Measurements from ENCODE around the gene DNPH1. TPM values are rescaled to one million over a fixed set of nuclear protein-coding genes. Genes with fewer than 3 reads are reported as not detected.

The DNPH1 gene
- total and polyA plus RNA-seq, 4 donors = 32.0 to 135 (median 84.5) TPM

DNA sequence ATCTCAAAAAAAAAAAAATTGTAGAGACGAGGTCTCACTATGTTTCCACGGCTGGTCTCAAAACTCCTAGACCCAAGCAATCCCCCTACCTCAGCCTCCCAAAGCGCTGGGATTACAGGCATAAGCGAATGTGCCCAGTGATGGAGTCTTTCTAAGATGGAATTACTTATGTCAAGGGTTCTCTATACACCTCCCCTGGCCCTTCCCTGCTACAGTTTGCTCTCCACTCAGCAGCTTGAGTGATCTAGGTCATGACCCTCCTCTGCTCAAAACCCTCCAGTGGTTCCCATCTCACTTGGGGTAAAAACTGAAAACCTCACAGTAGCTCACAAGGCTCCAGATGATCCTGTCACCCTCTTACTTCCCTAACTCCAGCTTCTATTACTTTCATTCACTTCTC, 1.8 kb upstream of the DNPH1 start:
- peaks cover 0 to 9% (median 0%) of the 10 kb centered on the region in 5 donors for H3K4me1 ChIP-seq (ENCODE audit: control insufficient read depth in 5 of 5, insufficient read depth in 5 of 5, low read length in 5 of 5)
- peaks cover 0 to 2% (median 0%) of the 10 kb centered on the region in 4 donors for H3K9me3 ChIP-seq (ENCODE audit: control insufficient read depth in 4 of 4, insufficient read depth in 3 of 4, low read length in 3 of 4)
- ATAC-seq (ENCODE audit: insufficient read depth, low FRiP score) (no peak), DNase-seq (no peak)
- H3K36me3 ChIP-seq (ENCODE audit: control insufficient read depth in 4 of 4, insufficient read depth in 4 of 4, low read length in 4 of 4) = no peaks in the 10 kb centered on the region
- peaks cover 0 to 5% (median 3%) of the 10 kb centered on the region in 3 donors for H3K27me3 ChIP-seq (ENCODE audit: control insufficient read depth in 3 of 3, insufficient read depth in 3 of 3, low read length in 2 of 3)
- 88 to 94% methylated on average over 4 of the region's 4 CpGs for WGBS, 2 donors
- no peak overlapping the region for H3K9ac ChIP-seq (ENCODE audit: insufficient read depth in 1 of 2, low read length in 2 of 2)
- TF ChIP-seq CTCF (IDR thresholded peaks at IDR 0.05; ENCODE audit: control extremely low read depth, extremely low read depth) = no peak
- no peak overlapping the region for H3K27ac ChIP-seq (ENCODE audit: low read depth in 1 of 2, low read length in 1 of 2)
- no peak overlapping the region for H3K4me3 ChIP-seq

DNA sequence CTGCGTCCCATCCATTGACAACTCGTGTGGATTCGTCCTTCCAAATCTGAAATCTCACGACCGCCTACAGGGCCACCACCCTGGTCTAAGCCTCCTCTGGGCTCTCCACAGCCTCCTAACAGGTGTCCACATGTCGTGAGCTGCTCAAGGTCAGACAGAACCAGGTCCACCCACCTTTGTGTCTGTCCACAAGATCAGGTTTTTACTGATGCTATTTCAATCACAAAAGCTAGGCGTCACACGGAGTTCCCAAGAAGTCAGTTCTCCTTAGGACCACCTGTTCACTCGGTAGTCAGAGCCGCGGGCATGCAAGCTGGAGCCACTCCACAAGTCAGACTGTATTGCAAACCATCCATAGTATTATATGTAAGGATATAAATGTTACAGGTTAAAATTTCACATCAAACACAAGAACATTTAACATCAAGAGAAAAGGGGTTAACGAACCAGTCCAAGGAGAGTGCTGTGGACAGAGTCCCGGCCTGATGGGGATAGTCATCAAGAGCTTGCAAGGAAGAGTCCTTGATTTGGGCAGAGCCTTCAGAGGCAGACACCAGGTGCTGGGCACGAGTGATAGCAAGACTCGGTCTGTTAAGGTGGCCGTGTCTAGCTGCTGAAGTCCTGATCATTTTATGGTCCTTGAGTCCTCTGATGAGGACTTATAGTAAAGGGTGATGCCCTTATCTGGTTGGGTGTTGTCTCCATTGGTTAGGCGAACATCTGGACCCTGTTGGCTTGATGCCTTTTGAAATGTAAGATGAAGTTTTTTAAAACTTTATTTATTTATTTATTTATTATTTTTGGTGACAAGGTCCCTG, 731 bp upstream of the DNPH1 start:
- Histone ChIP-seq H3K4me3 (no peak overlapping the region), H3K4me1 (ENCODE audit: control insufficient read depth in 5 of 5, insufficient read depth in 5 of 5, low read length in 5 of 5) (peaks cover 0 to 9% (median 0%) of the 10 kb centered on the region in 5 donors), H3K36me3 (ENCODE audit: control insufficient read depth in 4 of 4, insufficient read depth in 4 of 4, low read length in 4 of 4) (no peaks in the 10 kb centered on the region), H3K27me3 (ENCODE audit: control insufficient read depth in 3 of 3, insufficient read depth in 3 of 3, low read length in 2 of 3) (peaks cover 0 to 3% (median 0%) of the 10 kb centered on the region in 3 donors), H3K9ac (ENCODE audit: insufficient read depth in 1 of 2, low read length in 2 of 2) (no peak overlapping the region), H3K27ac (ENCODE audit: low read depth in 1 of 2, low read length in 1 of 2) (no peak overlapping the region), H3K9me3 (ENCODE audit: control insufficient read depth in 4 of 4, insufficient read depth in 3 of 4, low read length in 3 of 4) (peaks cover 0 to 2% (median 0%) of the 10 kb centered on the region in 4 donors)
- DNase-seq (no peak), ATAC-seq (ENCODE audit: insufficient read depth, low FRiP score) (no peak)
- 80% methylated on average over 17 of the region's 17 CpGs for WGBS, 2 donors
- no peak for TF ChIP-seq CTCF (IDR thresholded peaks at IDR 0.05; ENCODE audit: control extremely low read depth, extremely low read depth)

DNA sequence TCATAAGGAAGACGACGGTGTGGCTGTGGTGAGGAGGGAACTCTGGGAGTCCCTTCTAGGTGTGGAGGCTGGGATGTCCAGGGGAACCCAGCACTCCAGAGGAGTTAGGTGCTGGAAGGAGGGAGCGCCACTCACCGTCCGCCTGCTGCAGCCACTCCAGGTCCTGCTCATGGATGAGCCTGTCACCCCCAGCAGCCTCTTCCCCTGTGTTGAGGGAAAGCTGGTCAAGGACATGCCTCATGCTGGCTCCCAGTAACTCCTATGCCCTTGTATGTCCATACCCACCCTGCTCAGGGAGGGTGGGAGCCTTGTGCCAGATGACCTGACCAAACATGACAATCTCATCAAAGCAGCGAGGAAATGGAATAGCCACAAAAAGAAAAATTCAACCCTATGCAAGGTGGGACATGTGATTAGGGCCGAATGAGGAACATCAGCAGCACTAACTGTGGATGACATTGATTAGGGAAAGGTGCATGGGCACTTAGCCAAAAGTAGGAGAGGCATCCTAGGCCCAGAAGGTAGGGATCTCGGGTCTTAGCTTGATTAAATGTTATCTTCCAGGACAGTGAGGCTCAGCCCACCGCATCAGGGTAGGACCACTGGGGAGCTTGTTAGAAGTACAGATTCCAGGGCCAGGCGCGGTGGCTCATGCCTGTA, 3.0 kb downstream of the DNPH1 start:
- no peaks in the 10 kb centered on the region for H3K9me3 ChIP-seq (ENCODE audit: control insufficient read depth in 4 of 4, insufficient read depth in 3 of 4, low read length in 3 of 4)
- no peak for ATAC-seq (ENCODE audit: insufficient read depth, low FRiP score)
- H3K27ac ChIP-seq (ENCODE audit: low read depth in 1 of 2, low read length in 1 of 2) = no peak overlapping the region
- no peak overlapping the region for H3K4me3 ChIP-seq
- H3K4me1 ChIP-seq (ENCODE audit: control insufficient read depth in 5 of 5, insufficient read depth in 5 of 5, low read length in 5 of 5) = peaks cover 0 to 9% (median 0%) of the 10 kb centered on the region in 5 donors
- TF ChIP-seq CTCF (IDR thresholded peaks at IDR 0.05; ENCODE audit: control extremely low read depth, extremely low read depth) = no peak
- H3K9ac ChIP-seq (ENCODE audit: insufficient read depth in 1 of 2, low read length in 2 of 2) = no peak overlapping the region
- no peak for DNase-seq
- peaks cover 0 to 13% (median 4%) of the 10 kb centered on the region in 4 donors for H3K36me3 ChIP-seq (ENCODE audit: control insufficient read depth in 4 of 4, insufficient read depth in 4 of 4, low read length in 4 of 4)
- 90 to 94% methylated on average over 11 of the region's 11 CpGs for WGBS, 2 donors
- peaks cover 0 to 1% (median 0%) of the 10 kb centered on the region in 3 donors for H3K27me3 ChIP-seq (ENCODE audit: control insufficient read depth in 3 of 3, insufficient read depth in 3 of 3, low read length in 2 of 3)
